LNCaP clone FGC (cell line): ENCODE measurements around the gene FFAR2.
"Not testable (repeated sequence)": the region's sequence is repeated elsewhere in the genome, so short reads cannot be mapped to it uniquely, and the experiment has no call there.

Experiments used
- DNase-seq: peaks from one replicate; pipeline ENCODE4 v3.0.0-alpha.2; 2011; ENCODE audit warnings: low read depth
- H3K4me3 ChIP-seq: 2 replicates; pipeline ENCODE4 v1.5.1; 2011; ENCODE audit warnings: mild to moderate bottlenecking, low read depth, low read length, control low read depth
- TF ChIP-seq, protein P1 (sequence below): IDR thresholded peaks from 2 replicates; pipeline ENCODE4 v1.5.1; 2012; ENCODE audit warnings: mild to moderate bottlenecking; ENCODE audit not compliant: control insufficient read depth, insufficient read depth; ENCODE audit errors: extremely low read depth

The FFAR2 gene

DNA sequence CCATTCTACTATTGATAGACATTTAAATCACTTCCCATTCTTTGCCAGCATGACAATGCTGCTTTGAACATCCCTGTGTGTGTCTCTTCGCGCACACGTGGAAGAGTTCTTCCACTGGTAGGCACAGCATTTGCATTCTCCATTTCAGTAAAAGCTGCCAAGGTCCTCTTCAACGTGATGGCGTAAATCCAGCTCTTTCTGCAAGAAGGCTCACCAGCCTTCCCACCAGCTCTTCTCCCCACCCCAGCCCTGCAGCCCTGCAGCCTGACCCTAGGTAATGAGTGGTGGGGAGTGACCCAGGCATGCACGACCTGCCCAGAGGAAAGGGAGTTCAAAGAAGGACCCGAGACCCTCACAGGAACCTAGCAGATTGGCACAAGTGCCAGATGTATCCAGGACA lies 31.7 kb upstream of the FFAR2 start:
- TF ChIP-seq, protein P1, sequence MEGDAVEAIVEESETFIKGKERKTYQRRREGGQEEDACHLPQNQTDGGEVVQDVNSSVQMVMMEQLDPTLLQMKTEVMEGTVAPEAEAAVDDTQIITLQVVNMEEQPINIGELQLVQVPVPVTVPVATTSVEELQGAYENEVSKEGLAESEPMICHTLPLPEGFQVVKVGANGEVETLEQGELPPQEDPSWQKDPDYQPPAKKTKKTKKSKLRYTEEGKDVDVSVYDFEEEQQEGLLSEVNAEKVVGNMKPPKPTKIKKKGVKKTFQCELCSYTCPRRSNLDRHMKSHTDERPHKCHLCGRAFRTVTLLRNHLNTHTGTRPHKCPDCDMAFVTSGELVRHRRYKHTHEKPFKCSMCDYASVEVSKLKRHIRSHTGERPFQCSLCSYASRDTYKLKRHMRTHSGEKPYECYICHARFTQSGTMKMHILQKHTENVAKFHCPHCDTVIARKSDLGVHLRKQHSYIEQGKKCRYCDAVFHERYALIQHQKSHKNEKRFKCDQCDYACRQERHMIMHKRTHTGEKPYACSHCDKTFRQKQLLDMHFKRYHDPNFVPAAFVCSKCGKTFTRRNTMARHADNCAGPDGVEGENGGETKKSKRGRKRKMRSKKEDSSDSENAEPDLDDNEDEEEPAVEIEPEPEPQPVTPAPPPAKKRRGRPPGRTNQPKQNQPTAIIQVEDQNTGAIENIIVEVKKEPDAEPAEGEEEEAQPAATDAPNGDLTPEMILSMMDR: no peak
- H3K4me3 ChIP-seq: no peak overlapping the region

GRCh38 chr19:35417278-35417677 lies 30.8 kb upstream of the FFAR2 start:
- no peak overlapping the region for H3K4me3 ChIP-seq
- TF ChIP-seq, protein P1: no peak
- DNase-seq: no peak

More for the DNA sequence above, 31.7 kb upstream of the FFAR2 start:
- no peak for DNase-seq

- TF ChIP-seq, protein P1: no peak
- no peak for DNase-seq
- no peak overlapping the region for H3K4me3 ChIP-seq
Measured at GRCh38 chr19:35417713-35418534, 30.1 kb upstream of the FFAR2 start.

DNA sequence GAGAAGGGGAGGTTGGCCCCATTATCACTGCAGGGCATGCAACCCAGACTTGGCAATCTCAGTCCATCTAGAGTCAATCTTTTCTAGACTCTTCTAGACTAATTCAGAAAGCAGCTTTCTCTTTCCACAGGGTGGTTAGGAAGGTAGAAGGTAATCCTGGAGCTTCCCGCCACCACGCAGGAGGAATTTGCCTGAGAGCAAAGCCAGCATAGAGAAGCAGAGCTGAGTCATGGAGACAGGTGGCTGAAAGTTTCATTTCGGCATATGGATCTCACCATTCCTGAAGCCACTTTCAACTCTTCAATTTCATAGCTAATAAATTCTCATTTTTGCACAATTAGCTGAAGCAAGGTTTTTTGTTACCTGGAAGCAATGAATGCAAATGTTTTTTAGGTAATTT lies 29.0 kb upstream of the FFAR2 start:
- no peak for DNase-seq
- TF ChIP-seq, protein P1: no peak
- no peak overlapping the region for H3K4me3 ChIP-seq

DNA sequence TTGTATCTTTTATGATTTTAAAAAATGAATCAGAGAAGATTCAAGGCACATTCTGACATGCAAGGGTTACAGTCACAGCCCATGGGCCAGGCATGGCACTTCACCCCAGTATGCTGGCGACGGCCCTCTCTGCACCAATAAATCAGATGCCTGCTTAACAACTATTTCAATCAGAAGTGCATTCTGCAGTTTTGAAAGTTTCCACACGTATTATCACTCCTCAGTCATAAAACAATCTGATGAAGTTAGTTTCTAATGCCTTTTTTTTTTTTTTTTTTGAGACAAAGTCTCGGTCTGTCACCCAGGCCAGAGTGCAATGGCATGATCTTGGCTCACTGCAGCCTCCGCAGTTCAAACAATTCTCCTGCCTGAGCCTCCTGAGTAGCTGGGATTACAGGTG lies 28.3 kb upstream of the FFAR2 start:
- DNase-seq: no peak
- no peak overlapping the region for H3K4me3 ChIP-seq
- TF ChIP-seq, protein P1: no peak

- TF ChIP-seq, protein P1: no peak
- no peak overlapping the region for H3K4me3 ChIP-seq
- DNase-seq: no peak
Measured at GRCh38 chr19:35421362-35421761, 26.7 kb upstream of the FFAR2 start.

- not testable (repeated sequence) for DNase-seq
Measured at GRCh38 chr19:35423406-35423805, 24.7 kb upstream of the FFAR2 start.

More at GRCh38 chr19:35423406-35423805, 24.7 kb upstream of the FFAR2 start:
- H3K4me3 ChIP-seq: not testable (repeated sequence)
